GM18867 (cell line): ENCODE measurements around the gene ACOX1.
"Not testable (repeated sequence)": the region's sequence is repeated elsewhere in the genome, so short reads cannot be mapped to it uniquely, and the experiment has no call there.

ENCODE experiments used
- ATAC-seq: cut with Tn5 transposase; IDR thresholded peaks from one replicate; pipeline ENCODE4 v1.9.1; 2021; ENCODE audit warnings: mild to moderate bottlenecking, moderate library complexity; ENCODE audit not compliant: unreplicated experiment

ACOX1 gene

GRCh38 chr17:75981019-75981615 is 2.2 kb upstream of the ACOX1 start:
- no peak for ATAC-seq

- no peak for ATAC-seq
These were observed 1.4 kb upstream of the ACOX1 start for GRCh38 chr17:75980188-75981018.

DNA sequence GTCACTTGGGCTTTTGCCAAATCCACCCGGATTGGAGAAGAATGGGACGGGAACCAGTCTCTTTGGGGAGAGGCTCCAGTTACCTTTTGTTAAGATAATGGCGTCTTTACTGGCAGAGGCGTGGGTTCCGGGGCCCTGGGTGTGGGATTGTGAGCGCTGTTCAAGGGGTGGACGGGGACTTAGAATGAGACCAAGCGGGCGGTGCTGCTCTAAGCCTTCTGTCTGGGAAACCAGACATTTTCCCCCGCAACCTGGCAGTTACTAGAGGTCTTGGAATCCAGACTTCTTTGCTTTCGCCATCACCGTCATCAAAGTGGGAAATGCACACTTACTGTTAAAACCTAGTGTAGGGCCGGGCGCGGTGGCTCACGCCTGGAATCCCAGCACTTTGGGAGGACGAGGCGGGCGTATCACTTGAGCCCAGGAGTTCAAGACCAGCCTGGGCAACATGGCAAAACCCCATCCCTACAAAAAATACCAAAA is 780 bp upstream of the ACOX1 start:
- peak; percentile 23 for ATAC-seq

- ATAC-seq = no peak
These were observed 2.7 kb downstream of the ACOX1 start for GRCh38 chr17:75976175-75976848.

DNA sequence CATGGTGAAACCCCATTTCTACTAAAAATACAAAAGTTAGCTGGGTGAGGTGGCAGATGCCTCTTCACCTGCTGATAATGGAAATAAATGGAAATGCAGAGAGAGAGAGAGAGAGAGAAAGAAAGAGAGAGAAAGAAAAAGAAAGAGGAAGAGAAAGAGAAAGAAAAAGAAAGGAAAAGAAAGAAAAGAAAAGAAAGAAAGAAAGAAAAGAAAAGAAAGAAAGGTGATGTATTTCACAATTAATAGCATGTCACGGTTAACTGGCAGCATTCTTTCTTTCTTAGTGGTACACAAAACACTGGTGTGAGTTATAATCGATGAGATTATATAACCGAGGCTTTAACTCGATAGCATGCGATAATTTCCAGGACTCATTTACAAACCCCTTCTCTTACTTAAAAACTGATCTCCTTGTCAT is 3.2 kb downstream of the ACOX1 start:
- no peak for ATAC-seq

DNA sequence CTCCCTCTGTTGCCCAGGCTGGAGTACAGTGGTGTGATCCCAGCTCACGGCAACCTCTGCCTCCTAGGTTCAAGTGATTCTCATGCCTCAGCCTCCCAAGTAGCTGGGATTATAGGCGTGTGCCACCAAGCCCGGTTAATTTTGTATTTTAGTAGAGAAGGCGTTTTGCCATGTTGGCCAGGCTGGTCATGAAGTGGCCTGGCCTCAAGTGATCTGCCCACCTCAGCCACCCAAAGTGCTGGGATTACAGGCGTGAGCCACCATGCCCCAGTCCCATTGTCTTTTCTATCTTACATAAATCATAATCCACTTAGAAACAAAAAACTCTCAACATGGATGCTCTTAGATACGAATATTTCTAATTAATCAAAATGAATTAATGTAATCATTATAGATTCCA is 3.8 kb downstream of the ACOX1 start:
- not testable (repeated sequence) for ATAC-seq

GRCh38 chr17:75970626-75971025 is 8.3 kb downstream of the ACOX1 start:
- no peak for ATAC-seq

GRCh38 chr17:75970011-75970523 is 8.9 kb downstream of the ACOX1 start:
- ATAC-seq = no peak

DNA sequence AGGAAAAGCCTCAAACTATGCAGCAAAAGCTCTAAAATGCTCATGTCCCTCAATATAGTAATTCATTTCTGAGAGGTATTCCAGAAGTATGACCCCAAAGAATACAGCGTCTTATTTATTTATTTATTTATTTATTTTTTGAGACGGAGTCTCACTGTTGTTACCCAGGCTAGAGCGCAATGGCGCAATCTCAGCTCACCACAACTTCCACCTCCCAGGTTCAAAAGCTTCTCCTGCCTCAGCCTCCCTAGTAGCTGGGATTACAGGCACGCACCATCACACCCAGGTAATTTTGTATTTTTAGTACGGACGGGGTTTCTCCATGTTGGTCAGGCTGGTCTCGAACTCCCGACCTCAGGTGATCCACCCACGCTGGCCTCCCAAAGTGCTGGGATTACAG is 9.9 kb downstream of the ACOX1 start:
- ATAC-seq = not testable (repeated sequence)

GRCh38 chr17:75965468-75965867 is 13.5 kb downstream of the ACOX1 start:
- no peak for ATAC-seq

GRCh38 chr17:75959839-75960511 is 19.0 kb downstream of the ACOX1 start:
- no peak for ATAC-seq

DNA sequence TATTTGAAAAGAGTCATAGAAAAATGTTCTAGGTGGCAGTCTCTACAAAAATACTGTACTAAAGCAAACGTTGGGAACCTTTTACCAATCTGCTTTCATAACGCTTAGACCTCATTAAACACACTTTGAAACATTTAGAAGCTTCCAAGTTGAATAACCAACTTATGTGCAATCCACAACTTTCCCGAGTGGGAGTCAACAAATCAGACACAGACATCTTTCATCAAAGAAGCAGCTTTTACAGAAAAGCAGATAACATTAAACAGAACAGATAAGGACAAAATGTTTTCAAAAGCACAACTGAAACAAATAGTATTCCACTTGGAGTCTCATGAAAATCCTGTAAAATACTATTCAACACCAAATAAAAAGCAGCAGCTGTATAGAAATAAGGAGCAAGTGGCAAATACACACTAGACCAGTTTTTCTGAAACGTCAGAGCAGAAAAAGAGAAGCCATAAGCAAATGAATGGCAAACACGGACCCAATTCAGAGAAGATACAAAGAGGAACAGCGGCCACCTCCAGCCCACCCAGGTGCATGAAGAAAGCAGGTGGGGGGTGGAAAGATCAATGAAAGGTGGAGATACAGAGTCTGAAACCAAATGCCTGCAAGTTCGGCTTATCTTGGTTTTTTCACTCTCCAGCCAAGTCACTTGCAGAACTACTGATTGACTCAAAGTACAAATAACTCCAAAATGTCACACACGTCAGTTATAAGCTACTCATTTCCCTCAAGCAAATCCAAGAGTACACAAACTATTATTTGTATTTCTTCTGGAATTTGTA is 19.7 kb downstream of the ACOX1 start:
- ATAC-seq = no peak

GRCh38 chr17:75950855-75951554 is 28.0 kb downstream of the ACOX1 start:
- no peak for ATAC-seq

DNA sequence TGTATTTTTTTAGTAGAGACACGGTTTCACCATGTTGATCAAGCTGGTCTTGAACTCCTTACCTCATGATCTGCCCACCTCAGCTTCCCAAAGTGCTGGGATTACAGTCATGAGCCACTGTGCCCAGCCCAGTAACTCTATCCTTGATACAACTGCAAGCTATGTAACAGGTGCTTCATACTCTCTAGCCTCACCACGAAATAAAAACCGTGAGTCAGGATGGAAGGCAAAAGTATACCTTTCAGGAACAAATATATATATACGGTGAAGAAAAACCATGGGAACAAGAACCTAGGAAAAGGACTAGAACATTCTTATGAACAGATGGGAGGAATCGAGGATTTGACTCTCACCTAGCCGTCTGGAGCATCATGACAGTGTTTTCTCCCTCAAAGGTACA is 28.5 kb downstream of the ACOX1 start:
- ATAC-seq = no peak

DNA sequence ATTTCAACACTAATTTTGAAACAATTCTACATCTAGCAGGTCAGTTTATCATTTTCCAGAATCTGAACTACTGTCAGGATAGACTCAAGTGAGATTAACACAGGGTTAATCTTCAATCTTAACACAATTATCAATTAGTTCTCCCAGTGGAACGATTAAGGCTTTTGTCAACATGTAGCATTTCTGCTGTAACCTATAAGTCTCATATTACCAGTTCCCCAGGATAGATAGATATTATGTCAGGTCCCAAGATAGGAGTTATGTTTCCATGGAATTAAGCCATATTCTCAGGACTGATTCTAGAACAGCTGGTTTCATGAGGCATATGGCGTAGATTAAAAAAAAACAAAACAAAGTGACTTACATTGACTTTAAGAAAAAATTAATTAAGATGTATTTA is 33.8 kb downstream of the ACOX1 start:
- ATAC-seq = no peak

DNA sequence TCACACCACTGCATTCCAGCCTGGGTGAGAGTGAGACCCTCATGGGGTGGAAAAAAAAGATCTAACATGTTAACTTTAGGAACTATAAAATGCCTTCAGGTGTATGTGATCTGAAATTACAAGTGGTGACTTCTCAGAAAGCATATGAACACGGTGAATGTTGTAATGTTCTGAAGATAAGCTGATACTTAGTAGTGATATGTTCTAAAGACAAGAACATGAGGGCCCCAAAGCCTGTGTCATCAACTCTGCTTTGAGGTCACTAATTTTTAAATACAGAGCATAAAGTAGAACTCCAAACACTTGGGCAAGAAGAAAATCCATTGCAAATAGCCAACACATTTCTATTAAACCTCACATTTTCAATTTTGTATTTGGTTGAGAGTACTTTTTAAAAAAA is 35.5 kb downstream of the ACOX1 start:
- no peak for ATAC-seq

DNA sequence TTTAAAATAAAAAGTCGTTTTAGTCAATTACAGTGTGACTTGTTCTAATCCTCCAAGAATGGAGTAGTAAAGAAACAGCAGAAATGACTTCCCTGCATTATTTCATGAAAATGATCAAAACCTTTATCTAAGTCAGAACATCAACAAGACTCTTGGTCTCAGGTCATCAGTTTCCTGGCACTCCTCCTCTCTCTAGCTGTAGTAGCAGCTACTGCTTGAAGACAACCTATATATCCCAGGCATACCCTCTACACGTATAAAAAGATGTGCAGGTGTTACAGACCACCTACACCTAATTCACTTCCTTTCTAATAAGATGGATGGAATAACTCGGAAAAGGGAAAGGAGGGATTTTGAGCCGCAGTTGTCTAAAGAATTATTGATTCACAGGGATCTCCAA is 36.5 kb downstream of the ACOX1 start:
- ATAC-seq = no peak

DNA sequence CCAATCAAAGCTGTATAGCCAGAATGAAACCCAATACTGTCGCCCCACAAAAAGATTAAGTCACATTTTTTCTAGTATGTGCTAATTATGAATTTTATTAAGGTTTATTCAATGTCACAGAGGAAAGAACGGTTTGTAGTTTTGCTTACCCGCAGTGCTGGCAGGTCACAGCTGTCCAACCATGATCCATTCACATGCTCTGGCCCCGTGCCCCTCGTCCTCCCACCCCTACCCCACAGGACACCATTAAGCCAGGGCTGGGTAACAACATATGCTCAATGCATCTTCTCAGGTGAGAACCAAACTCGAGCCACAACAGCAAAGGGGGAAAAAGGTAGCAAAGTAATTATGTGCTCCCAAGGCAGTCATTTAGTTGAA is 37.5 kb downstream of the ACOX1 start:
- no peak for ATAC-seq

GRCh38 chr17:75940727-75941441 is 38.1 kb downstream of the ACOX1 start, which contains the start of gene FBF1:
Gene FBF1 (minus strand): TSS chr17:75941042. CDS start chr17:75938149, 2,893 bp downstream.
- peak; percentile 97 for ATAC-seq
